GM20431 (cell line): ENCODE data around the gene NACAD.

Experiments used
- in situ Hi-C: fragments of 300-500 bp; cut with MseI, MboI; formaldehyde crosslinking; loops from one replicate; pipeline ENCODE4 v1.15.0; 2020; ENCODE audit warnings: low sequenced_read_pairs; ENCODE audit not compliant: unreplicated experiment

The NACAD gene

DNA sequence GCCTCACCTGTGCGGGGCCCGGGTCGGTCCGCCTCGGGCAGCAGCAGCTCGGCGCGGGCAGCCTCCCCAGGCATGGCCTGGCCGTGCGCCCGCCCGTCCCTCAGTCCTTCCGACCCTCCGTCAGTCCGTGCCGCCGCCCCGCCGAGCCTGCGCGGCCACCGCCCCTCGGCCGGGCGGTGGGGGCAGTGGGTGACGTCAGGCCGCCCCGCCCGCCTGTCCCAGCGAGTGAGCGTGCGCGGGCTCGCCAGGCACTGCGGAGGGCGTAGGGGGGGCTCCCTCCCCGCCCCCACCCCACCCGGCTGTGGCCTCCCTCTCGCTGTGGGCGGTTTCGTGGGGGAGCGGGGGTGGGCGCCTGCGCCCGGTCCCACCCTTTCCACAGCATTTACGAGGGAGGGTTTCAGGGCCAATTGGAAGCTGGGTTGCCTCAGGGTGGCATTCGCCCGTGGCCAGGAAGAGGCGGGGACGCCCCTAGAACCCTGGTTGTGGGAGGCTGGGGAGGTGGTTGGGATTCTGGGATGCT lies at the start of gene NACAD:
NACAD (minus strand) TSS at position 149 of the 520 bp plus-strand sequence; CDS start at position 74, 75 bp downstream.
- in situ Hi-C loops, result no loop called here

DNA sequence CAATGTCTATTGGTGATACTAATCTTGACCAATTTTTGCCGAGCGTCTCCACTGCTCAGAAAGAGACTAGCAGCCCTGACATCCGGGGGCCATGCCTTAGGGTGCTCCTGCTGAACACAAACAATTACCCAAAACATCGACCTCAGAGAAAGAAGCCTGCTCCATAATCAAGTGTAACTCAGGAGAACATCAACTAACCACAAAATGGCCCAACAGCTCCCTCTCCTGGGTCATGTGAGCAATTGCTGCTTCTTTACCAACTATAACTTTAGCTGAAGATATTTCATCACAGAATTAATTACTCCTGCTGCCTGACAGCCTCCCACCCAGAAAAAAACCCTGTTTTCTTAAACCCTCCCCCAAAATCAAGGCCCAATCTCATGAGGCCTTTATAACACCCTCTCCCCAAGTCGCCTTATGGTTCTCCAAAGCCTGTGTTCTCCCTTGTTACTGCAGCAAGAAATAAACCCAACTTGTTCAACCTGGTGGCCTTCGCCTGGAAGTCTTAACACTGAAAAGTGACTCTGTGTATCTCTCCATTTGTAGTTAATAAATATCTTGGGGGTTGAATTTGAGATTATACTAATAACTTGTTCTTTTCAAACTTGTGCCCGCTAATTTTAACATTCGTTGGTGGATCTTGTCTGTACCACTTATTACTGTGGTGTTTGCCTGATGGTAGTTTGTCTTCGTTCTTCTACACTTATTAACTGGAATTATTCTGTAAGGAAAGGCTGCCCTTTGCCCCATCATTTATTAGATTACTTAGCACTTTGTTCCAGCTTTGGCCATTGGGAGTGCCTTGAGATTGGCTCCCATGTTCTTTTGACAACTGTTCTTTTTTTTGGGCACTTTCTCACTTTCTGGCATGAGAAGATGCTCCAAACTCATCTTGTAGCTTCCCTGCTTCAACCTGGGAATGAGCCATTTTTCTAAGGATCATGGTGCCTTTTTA lies 47.6 kb upstream of the NACAD start:
- in situ Hi-C loops, result loop anchor here (10.0 to 25.0 kb wide), 3 partner anchors 199 to 552 kb away; partner anchors contain the start of gene TMED4

GRCh38 chr7:45133877-45134276 lies 45.1 kb upstream of the NACAD start:
- in situ Hi-C loops, result loop anchor here (10.0 to 25.0 kb wide), 3 partner anchors 197 to 549 kb away; partner anchors contain the start of gene TMED4

- in situ Hi-C loops, result loop anchor here (10.0 to 25.0 kb wide), 3 partner anchors 196 to 549 kb away; partner anchors contain the start of gene TMED4
Observed at GRCh38 chr7:45133352-45133751, 44.6 kb upstream of the NACAD start.

GRCh38 chr7:45132708-45133320 lies 44.0 kb upstream of the NACAD start:
- in situ Hi-C loops, result loop anchor here (10.0 to 25.0 kb wide), 3 partner anchors 196 to 548 kb away; partner anchors contain the start of gene TMED4

GRCh38 chr7:45131891-45132290 lies 43.1 kb upstream of the NACAD start:
- in situ Hi-C loops, result loop anchor here (10.0 to 25.0 kb wide), 3 partner anchors 195 to 547 kb away; partner anchors contain the start of gene TMED4

- in situ Hi-C loops, result loop anchor here (10.0 to 25.0 kb wide), 3 partner anchors 194 to 546 kb away; partner anchors contain the start of gene TMED4
Observed at GRCh38 chr7:45130910-45131309, 42.1 kb upstream of the NACAD start.

DNA sequence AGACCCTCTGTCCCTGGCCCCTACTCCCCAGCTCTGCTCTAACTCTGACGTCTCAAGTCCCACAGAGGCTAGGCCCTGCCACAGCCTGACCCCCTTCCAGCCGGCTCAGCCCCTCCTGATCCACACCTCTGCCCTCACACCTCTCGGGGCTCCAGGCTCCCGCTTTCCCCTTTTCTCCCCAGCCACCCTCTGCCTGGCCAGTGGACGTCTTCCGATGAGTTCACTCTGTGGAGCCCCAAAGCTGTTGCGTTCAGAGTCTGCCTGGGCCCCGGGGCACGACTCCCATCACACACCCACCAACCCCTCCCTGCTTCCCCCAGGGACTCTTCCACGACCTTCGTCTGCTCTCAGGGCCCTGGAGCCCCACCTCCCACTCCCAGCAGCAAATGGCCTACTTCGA lies 41.1 kb upstream of the NACAD start:
- in situ Hi-C loops, result loop anchor here (10.0 to 25.0 kb wide), 3 partner anchors 193 to 545 kb away; partner anchors contain the start of gene TMED4

DNA sequence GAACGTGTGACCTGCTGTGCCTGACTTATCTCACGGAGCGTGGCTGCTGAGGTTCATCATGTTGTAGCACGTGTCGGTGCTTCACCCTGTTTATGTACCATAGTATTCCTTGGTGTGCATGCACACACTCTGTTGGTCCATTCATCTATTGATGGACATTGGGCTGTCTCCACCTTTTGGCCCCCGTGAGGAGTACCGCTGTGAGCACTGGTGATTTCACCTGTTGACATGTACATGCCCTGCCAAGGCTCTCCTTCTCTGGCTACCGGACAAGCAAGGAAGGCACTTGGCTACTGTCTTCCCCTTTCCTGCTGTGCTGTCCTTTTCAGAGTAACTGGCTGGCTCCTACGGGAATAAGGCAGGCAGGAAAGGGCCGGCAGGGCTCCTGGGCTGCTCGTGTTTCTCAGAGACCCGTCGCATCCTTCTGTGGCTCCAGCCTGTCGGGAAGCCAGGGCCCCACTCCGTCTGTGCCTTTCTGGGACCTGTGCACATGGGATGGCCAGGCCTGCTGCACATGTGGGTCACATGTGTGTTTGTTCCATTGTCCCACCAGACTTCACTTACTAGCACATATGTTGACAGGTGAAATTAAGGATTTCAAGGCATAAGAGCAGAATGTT lies 40.5 kb upstream of the NACAD start:
- in situ Hi-C loops, result loop anchor here (25.0 kb wide), 1 partner anchor 192 kb away; no protein-coding TSS in a partner anchor

- in situ Hi-C loops, result loop anchor here (25.0 kb wide), 1 partner anchor 190 kb away; no protein-coding TSS in a partner anchor
Observed at GRCh38 chr7:45126920-45127319, 38.2 kb upstream of the NACAD start.

DNA sequence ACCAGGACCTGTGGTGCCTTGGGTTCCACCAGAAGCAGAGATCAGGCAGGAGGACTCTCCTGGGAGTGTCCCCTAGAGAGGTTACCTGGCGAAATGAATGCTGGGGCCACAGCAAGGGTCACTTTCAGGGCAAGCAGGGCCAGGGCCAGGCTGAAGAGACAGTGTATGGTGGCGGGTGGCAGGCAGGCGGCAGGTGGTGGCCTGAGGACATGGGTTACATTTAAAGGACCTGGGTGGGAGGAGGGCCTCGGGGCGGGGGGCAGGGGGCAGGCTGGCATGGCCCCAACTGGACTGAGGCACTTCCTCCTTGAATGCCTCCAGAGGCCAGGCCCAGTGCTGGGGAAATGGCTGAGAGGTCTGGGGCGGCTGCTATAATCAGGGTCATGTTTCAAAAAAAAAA lies 37.4 kb upstream of the NACAD start:
- in situ Hi-C loops, result loop anchor here (25.0 kb wide), 1 partner anchor 189 kb away; no protein-coding TSS in a partner anchor

DNA sequence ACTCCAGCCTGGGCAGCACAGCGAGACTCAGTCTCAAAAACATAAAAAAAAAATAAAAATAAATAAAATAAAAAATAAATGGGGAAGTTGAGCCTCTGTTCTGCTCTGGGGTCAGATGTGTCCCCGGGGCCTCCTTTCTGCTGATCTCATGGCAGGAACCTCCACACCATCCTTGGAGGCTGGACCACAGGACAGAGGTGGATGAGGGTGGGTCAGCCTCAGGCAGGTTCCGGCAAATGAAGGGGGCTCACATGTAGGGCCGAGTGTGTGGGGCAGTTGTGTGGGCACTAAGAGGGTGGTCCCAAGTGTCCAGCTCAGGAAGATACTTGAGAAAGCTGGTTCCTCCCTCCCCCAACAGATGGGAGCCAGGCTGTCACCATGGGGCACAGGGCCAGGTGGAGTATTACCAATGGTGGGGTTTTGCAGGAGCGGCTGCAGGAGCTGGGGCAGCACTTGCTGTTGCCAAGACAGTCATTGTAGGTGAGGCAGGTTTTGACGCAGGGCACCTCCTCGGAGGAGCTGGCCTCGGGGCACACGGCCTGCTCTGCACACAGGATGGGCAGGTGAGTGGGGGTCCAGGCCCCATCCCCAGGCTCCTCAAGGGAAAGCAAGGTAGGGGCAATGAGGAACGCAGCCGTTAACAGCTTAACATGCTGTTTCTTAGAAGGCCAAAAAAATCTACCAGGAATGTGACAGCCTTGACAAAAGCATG lies 36.6 kb upstream of the NACAD start:
- in situ Hi-C loops, result loop anchor here (25.0 kb wide), 1 partner anchor 188 kb away; no protein-coding TSS in a partner anchor

DNA sequence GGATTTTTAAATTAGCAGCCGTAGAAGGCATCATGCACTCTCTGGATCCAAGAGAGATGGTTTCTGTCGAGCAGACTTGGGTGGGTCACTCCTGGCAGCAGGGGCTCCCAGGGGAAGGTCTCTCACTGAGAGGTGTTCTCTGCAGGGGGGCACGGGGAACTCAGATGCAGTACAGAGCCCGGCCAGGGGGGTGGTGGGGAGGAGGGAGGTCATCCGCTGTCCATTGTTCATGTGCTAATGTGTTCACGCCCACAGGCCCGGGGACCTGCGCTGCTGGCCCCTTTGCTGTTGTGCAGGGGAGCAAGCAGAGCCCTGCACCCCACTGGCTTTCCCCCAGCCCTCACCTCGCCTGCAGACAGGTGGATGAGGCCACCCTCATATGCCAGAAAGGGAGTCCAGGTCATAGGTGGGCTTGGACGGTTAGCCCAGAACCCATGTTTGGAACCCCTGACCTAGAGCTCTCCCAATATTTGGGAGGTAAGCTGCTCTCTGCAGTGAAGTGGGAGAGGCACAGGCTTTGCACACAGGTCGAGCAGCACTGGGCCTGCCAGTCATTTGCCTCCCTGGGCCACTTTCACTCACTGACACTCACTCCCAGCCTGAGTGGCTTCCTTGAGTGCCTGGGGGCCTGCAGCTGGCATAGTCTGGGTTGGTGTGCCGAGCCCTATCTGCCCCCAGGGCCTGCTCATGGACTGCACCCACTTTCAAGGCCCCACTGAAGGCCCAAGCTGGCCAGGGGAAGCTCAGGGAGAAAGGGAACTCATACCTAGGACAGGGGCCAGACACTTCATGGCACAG lies 35.3 kb upstream of the NACAD start:
- in situ Hi-C loops, result no loop called here

GRCh38 chr7:45122975-45123860 lies 34.4 kb upstream of the NACAD start:
- in situ Hi-C loops, result no loop called here

DNA sequence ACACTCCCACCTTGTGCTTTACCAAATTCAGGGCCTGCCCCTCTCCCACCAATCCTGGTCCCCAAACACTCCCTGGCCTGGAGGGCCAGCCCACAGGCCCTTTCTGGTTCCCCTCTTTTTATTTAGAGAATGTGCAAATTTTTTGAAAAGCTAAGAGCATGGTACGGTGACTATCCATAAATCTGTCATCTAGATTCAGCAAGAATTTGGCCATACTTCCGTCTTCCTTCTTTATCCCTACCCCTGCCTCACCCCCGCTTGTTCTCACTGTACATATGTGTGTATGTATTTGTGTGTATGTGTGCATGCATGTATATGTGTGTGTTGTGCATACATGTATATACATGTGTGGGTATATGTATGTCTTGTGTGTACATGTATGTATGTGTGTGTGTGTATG lies 30.8 kb upstream of the NACAD start:
- in situ Hi-C loops, result no loop called here

- in situ Hi-C loops, result no loop called here
Observed at GRCh38 chr7:45118889-45119331, 30.1 kb upstream of the NACAD start.

- in situ Hi-C loops, result no loop called here
Observed at GRCh38 chr7:45118292-45118691, 29.5 kb upstream of the NACAD start.
